SJSA1 (cell line): ENCODE measurements around the gene ASMT. TPM values are rescaled to one million over a fixed set of nuclear protein-coding genes. Genes with fewer than 3 reads are reported as not detected.
"Not testable (repeated sequence)": the region's sequence is repeated elsewhere in the genome, so short reads cannot be mapped to it uniquely, and the experiment has no call there.

ENCODE experiments used
- DNase-seq, 2 experiments: peaks; one replicate each; pipeline ENCODE4 v3.0.0-alpha.2; 2015 to 2020; ENCODE audit warnings: low spot score in 2 of 2, low read depth in 1 of 2
- H3K27ac ChIP-seq: fragments of 250-450 bp; sonication (Bioruptor Pico); 2 replicates; pipeline ENCODE4 v1.5.1; 2020; ENCODE audit warnings: mild to moderate bottlenecking, moderate library complexity
- H3K27me3 ChIP-seq: fragments of 250-450 bp; sonication (Bioruptor Pico); replicated peaks from 2 replicates; pipeline ENCODE4 v1.5.1; 2020; ENCODE audit warnings: mild to moderate bottlenecking, moderate library complexity
- H3K36me3 ChIP-seq: fragments of 250-450 bp; sonication (Bioruptor Pico); 2 replicates; pipeline ENCODE4 v1.5.1; 2020; ENCODE audit warnings: mild to moderate bottlenecking
- H3K4me1 ChIP-seq: fragments of 250-450 bp; sonication (Bioruptor Pico); replicated peaks from 2 replicates; pipeline ENCODE4 v1.6.1; 2021; ENCODE audit warnings: mild to moderate bottlenecking
- H3K4me3 ChIP-seq: fragments of 250-450 bp; sonication (Bioruptor Pico); 2 replicates; pipeline ENCODE4 v1.5.1; 2020; ENCODE audit warnings: mild to moderate bottlenecking
- H3K9me3 ChIP-seq: fragments of 250-450 bp; sonication (Bioruptor Pico); replicated peaks from 2 replicates; pipeline ENCODE4 v1.5.1; 2020; ENCODE audit warnings: mild to moderate bottlenecking
- total RNA-seq: library from RNA; depleted of rRNA; stranded (reverse); fragments of >200 nt; shearing (Covaris generic); gene quantifications from 2 replicates; pipeline ENCODE4 v1.2.3, GENCODE V29; 2014

The ASMT gene
- total RNA-seq, 1 experiment from 2014 or later: not detected

DNA sequence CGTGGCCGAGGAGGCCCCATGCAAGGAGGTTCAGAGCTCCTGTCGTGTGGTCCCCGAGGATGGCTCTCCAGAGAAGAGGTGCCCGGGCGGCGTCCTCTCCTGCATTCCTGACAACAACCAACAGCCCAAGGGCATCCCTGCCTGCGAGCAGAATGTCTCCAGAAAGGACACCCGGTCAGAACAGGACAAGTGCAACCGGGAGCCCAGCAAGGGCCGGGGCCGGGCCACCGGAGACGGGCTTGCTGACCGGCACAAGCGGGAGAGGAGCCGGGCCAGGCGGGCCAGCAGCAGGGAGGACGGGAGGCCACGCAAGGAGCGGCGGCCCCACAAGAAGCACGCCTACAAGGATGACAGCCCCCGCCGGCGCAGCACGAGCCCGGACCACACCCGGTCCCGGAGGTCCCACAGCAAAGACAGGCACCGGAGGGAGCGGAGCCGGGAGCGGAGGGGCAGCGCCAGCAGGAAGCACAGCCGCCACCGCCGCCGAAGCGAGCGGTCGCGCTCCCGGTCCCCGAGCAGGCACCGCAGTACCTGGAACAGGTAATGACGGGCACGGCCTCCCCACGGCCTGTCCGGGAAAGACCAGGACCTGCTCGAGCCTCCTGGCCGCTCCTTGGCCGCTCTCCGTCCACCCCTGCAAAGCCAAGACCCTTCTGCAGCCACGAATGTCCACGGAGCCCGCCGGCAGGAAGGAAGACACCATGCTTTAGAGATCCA lies 13.7 kb upstream of the ASMT start:
- DNase-seq: no peak
- Histone ChIP-seq H3K27ac (no peak overlapping the region), H3K4me3 (no peak overlapping the region), H3K27me3 (no peaks in the 10 kb centered on the region), H3K9me3 (no peaks in the 10 kb centered on the region), H3K36me3 (peaks cover 72% of the 10 kb centered on the region), H3K4me1 (no peaks in the 10 kb centered on the region)

DNA sequence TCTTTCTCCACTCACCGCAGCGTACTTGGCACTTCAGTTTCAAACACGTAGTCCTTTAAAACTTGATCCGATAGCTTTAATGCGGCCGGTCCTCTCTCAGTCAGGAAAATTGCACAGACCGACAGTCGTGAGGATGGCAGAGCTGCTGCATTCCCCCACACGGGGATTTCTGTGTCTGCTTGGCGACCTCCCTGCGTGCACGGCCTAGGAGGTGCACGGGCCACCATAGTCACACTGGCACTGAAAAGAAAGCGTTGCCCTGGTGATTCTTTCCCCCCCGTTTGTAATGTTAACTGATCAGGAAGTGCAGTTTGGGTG lies 13.1 kb upstream of the ASMT start:
- H3K4me3 ChIP-seq: no peak overlapping the region
- H3K27me3 ChIP-seq: no peaks in the 10 kb centered on the region
- no peaks in the 10 kb centered on the region for H3K4me1 ChIP-seq
- DNase-seq: no peak
- no peak overlapping the region for H3K27ac ChIP-seq
- H3K36me3 ChIP-seq: peaks cover 72% of the 10 kb centered on the region
- H3K9me3 ChIP-seq: no peaks in the 10 kb centered on the region

DNA sequence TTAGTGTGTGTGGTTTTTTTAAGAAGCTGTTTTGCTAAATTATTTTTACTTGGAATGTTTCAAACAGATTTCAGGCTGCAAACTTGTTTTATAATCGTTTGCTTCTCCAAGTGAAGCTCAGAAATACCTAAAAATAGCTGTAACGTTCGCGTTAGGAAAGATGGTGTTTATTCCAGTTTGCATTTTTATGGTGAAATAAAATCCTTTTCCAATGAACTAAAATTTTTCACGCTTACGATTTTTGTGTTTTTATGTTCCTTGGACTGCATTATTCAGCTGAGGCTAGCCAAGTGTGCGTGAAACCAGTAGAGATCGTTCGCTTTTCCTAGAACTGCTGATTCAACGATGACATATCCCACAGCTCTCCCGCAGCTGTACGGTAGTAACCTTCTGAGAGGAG lies 12.6 kb upstream of the ASMT start:
- H3K9me3 ChIP-seq: no peaks in the 10 kb centered on the region
- H3K4me3 ChIP-seq: no peak overlapping the region
- no peaks in the 10 kb centered on the region for H3K27me3 ChIP-seq
- peaks cover 66% of the 10 kb centered on the region for H3K36me3 ChIP-seq
- no peak overlapping the region for H3K27ac ChIP-seq
- DNase-seq: no peak
- H3K4me1 ChIP-seq: no peaks in the 10 kb centered on the region

DNA sequence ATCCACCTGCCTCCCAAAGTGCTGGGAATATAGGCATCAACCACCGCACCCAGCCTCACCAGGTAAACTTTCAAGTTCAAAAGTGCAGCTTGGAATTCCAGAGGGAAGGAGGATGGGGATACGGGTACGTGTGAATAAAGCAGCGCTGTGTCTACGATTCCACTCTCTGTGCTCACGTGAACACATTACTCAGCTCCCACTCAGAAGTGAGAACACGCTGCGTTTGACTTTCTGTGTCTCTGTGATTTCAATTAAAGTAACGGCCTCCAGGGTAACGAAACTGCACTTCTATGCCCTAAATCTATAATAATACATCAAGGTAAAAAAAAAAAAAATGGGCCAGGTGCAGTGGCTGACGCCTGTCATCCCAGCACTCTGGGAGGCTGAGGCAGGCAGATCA lies 8.4 kb upstream of the ASMT start:
- Histone ChIP-seq H3K27ac (no peak overlapping the region), H3K4me1 (no peaks in the 10 kb centered on the region), H3K27me3 (no peaks in the 10 kb centered on the region), H3K36me3 (peaks cover 24% of the 10 kb centered on the region), H3K4me3 (no peak overlapping the region), H3K9me3 (no peaks in the 10 kb centered on the region)
- no peak for DNase-seq

DNA sequence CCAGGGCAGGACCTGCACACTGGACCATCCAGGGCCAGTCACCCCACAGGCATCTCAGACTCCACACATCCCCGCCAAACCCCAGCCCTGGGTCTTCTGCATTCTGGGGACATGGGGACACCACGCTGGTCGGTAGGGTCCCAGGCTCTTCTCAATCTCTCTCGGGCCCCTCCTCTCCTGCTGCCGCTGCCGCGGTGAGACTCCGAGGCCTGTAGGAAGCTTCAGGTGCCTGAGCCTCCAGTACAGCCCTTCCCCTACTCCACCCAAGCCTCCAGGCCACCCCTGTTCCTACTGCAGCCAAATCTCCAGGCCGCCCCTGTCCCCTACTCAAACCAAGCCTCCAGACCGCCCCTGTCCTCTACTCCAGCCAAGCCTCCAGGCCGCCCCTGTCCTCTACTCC lies 5.5 kb upstream of the ASMT start:
- Histone ChIP-seq H3K27ac (no peak overlapping the region), H3K27me3 (no peaks in the 10 kb centered on the region), H3K9me3 (no peaks in the 10 kb centered on the region), H3K4me1 (no peaks in the 10 kb centered on the region), H3K36me3 (no peaks in the 10 kb centered on the region), H3K4me3 (no peak overlapping the region)
- no peak for DNase-seq

DNA sequence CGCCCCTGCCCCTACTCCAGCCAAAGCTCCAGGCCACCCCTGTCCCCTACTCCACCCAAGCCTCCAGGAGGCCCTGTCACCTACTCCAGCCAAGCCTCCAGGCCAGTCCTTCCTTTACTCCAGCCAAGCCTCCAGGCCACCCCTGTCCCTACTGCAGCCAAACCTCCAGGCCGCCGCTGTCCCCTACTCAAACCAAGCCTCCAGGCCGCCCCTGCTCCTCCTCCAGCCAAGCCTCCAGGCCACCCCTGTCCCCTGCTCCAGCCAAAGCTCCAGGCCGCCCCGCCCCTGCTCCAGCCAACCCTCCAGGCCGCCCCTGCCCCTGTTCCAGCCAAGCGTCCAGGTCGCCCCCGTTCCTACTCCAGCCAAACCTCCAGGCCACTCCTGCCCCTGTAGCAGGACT lies 5.1 kb upstream of the ASMT start:
- Histone ChIP-seq H3K36me3 (no peaks in the 10 kb centered on the region), H3K4me3 (no peak overlapping the region), H3K27me3 (no peaks in the 10 kb centered on the region), H3K9me3 (no peaks in the 10 kb centered on the region), H3K27ac (no peak overlapping the region), H3K4me1 (no peaks in the 10 kb centered on the region)
- no peak for DNase-seq

DNA sequence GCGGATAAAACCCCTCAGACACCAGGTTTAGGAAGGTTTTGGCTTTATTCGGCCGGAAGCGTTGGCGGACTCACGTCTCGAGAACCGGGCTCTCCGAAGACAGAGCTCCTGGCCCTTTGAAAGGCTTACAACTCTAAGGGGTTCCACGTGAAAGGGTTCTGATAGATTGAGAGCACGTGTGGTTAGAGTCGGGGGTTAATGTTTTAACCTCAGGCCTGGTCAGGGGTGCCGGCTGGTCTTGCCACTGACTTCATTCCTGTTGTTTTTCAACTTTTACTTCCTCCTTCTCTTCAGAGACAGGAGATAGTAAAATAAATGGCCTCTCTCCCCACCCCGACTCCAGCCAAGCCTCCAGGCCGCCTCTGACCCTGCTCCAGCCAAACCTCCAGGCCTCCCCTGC lies 4.7 kb upstream of the ASMT start:
- Histone ChIP-seq H3K36me3 (no peaks in the 10 kb centered on the region), H3K27ac (no peak overlapping the region), H3K27me3 (no peaks in the 10 kb centered on the region), H3K9me3 (no peaks in the 10 kb centered on the region), H3K4me3 (no peak overlapping the region), H3K4me1 (no peaks in the 10 kb centered on the region)
- DNase-seq: no peak

DNA sequence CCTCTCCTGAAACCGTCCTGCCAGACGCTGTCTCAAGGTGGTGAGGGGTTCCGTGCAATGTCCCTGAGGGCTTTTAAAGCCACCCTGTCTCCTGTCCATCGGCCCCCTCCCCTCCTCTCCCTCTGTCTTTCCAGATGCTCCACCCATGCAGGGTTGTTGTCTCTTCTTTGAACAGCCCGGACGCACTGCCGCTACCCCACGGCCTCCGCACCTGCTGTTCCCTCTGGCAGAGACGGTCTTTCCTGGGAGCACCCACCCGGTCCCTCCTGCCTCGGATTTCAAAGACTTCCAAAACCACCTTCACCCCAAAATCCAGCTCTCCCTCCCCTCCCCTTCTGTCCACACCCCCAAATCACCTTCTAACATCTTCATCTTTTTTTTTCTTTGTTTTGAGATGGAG lies 4.1 kb upstream of the ASMT start:
- DNase-seq: no peak
- Histone ChIP-seq H3K9me3 (no peaks in the 10 kb centered on the region), H3K4me3 (no peak overlapping the region), H3K27me3 (no peaks in the 10 kb centered on the region), H3K27ac (no peak overlapping the region), H3K4me1 (no peaks in the 10 kb centered on the region), H3K36me3 (no peaks in the 10 kb centered on the region)

DNA sequence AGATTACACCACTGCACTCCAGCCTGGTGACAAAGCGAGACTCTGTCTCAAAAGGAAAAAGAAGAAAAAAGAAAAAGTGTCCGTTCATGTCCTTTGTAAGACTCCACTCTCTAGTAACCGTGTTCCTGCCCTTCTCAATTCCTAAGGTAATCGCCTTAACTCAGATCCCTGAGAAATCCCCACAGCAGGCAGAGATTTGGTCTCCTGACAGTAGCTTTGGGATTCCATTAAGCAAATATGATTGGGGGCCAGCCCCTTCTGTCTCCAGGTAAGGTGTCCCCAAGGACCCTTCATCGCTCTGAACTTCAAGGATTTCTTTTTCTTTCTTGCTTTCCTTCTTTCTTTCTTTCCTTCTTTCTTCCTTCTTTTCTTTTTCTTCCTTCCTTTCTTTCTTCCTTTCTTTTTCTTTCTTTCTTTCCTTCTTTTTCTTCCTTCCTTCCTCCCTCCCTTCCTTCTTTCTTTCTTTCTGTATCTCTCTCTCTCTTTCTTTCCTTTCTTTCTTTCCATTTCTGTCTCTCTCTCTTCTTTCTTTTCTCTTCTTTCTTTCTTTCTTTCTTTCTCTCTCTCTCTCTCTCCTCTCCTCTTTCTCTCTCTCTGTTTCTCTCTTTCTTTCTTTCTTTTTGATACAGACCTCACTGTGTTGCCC lies 2.1 kb upstream of the ASMT start:
- Histone ChIP-seq H3K4me1 (no peaks in the 10 kb centered on the region), H3K36me3 (no peaks in the 10 kb centered on the region), H3K9me3 (no peaks in the 10 kb centered on the region), H3K4me3 (no peak overlapping the region), H3K27ac (no peak overlapping the region), H3K27me3 (no peaks in the 10 kb centered on the region)
- no peak for DNase-seq

DNA sequence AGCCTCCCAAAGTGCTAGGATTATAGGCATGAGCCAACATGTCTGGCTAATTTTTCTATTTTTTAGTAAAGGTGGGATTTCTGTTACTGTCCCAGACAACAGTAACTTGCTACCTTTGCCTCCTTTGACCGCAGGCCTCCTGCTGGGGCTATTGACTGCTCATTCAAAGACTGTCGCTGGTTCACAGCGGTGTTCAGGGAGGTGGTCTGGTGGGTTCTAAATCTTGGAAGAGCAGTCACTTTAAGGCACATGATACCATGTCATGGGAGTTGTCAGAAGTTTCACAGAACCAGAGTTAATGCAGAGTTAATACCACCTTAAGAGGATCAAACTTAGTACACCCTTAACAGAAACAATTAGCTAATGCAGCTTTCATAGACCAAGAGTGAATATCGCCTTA lies 3.8 kb downstream of the ASMT start:
- DNase-seq: no peak
- no peaks in the 10 kb centered on the region for H3K4me1 ChIP-seq
- no peak overlapping the region for H3K4me3 ChIP-seq
- H3K27ac ChIP-seq: no peak overlapping the region
- H3K27me3 ChIP-seq: no peaks in the 10 kb centered on the region
- no peaks in the 10 kb centered on the region for H3K9me3 ChIP-seq
- no peaks in the 10 kb centered on the region for H3K36me3 ChIP-seq

DNA sequence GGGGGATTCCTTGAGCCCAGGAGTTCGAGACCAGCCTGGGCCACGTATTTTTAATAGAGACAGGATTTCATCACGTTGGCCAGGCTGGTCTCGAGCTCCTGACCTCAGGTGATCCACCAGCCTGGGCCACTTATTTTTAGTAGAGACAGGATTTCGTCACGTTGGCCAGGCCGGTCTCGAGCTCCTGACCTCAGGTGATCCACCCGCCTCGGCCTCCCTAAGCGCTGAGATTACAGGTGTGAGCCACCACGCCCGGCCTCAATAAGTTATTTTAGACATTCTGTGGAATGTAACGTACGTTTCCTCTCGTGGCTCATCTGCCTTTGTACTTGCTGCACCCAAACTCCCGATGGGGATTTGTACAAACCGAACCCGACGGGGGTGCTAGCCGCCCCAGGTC lies 8.8 kb downstream of the ASMT start:
- Histone ChIP-seq H3K4me3 (no peak overlapping the region), H3K9me3 (no peaks in the 10 kb centered on the region), H3K27ac (no peak overlapping the region), H3K4me1 (no peaks in the 10 kb centered on the region), H3K36me3 (no peaks in the 10 kb centered on the region), H3K27me3 (no peaks in the 10 kb centered on the region)
- no peak for DNase-seq

DNA sequence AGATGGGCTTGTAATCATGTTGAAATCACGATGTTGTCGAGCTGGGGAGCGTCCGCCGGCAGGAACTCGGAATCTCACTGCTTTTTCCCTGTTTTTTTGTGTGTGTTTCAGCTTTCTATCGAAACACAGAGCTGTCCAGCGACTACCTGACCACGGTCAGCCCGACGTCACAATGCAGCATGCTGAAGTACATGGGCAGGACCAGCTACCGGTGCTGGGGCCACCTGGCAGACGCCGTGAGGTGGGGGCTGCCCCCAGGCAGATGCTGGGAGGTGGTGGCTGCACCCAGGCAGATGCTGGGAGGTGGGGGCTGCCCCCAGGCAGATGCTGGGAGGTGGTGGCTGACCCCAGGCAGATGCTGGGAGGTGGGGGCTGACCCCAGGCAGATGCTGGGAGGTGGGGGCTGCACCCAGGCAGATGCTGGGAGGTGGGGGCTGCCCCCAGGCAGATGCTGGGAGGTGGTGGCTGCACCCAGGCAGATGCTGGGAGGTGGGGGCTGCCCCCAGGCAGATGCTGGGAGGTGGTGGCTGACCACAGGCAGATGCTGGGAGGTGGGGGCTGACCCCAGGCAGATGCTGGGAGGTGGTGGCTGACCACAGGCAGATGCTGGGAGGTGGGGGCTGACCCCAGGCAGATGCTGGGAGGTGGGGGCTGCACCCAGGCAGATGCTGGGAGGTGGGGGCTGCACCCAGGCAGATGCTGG lies 9.4 kb downstream of the ASMT start:
- not testable (repeated sequence) for DNase-seq, H3K27me3 ChIP-seq, H3K27ac ChIP-seq, H3K4me3 ChIP-seq, H3K36me3 ChIP-seq, H3K9me3 ChIP-seq, H3K4me1 ChIP-seq

DNA sequence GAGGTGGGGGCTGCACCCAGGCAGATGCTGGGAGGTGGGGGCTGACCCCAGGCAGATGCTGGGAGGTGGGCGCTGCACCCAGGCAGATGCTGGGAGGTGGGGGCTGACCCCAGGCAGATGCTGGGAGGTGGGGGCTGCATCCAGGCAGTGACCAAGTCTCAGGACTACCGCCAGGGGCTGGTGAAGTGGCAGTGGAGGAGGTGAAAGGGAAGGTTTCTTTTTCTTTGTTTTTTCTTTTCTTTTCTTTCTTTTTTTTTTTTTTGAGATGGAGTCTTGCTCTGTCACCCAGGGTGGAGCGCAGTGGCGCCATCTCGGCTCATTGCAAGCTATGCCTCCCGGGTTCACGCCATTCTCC lies 10.0 kb downstream of the ASMT start:
- H3K9me3 ChIP-seq, H3K4me1 ChIP-seq, H3K36me3 ChIP-seq, DNase-seq, H3K27me3 ChIP-seq, H3K27ac ChIP-seq, H3K4me3 ChIP-seq: not testable (repeated sequence)

DNA sequence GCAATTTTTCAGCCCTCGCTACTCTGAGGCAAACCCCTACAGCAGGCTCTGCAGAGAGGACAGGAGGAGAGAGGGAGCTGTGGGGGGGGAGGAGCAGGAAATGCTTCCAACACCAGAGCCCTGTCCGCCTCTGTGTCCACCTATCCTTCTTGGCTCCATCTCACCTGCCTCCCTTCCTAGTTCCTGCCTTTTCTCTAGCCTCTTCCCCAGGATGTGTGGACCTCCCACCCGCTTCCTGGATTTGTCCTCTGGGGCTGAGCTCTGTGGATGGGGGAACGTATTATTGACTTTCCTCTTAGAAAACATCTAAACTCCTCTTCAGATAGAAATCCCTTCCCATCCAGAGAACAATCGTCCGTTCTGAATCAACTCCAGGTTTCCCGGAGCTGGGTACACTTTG lies 14.4 kb downstream of the ASMT start:
- H3K27me3 ChIP-seq: no peaks in the 10 kb centered on the region
- H3K4me1 ChIP-seq: no peaks in the 10 kb centered on the region
- H3K9me3 ChIP-seq: no peaks in the 10 kb centered on the region
- H3K36me3 ChIP-seq: no peaks in the 10 kb centered on the region
- H3K4me3 ChIP-seq: no peak overlapping the region
- no peak overlapping the region for H3K27ac ChIP-seq
- DNase-seq: no peak
